ENCODE measurements around the gene ALDH3A1. TPM values are rescaled to one million over a fixed set of nuclear protein-coding genes. Genes with fewer than 3 reads are reported as not detected.

The ALDH3A1 gene
- total RNA-seq, 1 experiment from 2014 or later, result 0.39 TPM

- H3T11ph ChIP-seq (ENCODE audit: low read length), result no peak overlapping the region
These were observed 8.6 kb downstream of the ALDH3A1 start for GRCh38 chr17:19739241-19740201.

More at GRCh38 chr17:19739241-19740201, 8.6 kb downstream of the ALDH3A1 start:
- Mint-ChIP-seq H3K4me1 (peaks cover 0 to 3% of the 10 kb centered on the region in 2 experiments; a peak in 1 of 4 replicates), H3K4me3 (no peak overlapping the region), H3K27me3 (ENCODE audit: low read depth) (peaks cover 3% of the 10 kb centered on the region; the same call in 1 of the 2 replicates), H3K27ac (no peak overlapping the region; a peak in 1 of 7 replicates), H3K36me3 (ENCODE audit: insufficient read depth in 1 of 3, low read depth in 3 of 3) (no peaks in the 10 kb centered on the region), H3K9me3 (no peaks in the 10 kb centered on the region)
- Histone ChIP-seq H4K8ac (replicated peaks; ENCODE audit: insufficient read length, low read depth, low read length) (no peak overlapping the region), H2BK20ac (ENCODE audit: low read depth, low read length, poor library complexity, severe bottlenecking) (no peak overlapping the region), H2BK5ac (ENCODE audit: insufficient read length, low read length) (no peak overlapping the region), H2BK120ac (ENCODE audit: low read depth, low read length, poor library complexity, severe bottlenecking) (no peak overlapping the region), H3K9ac (ENCODE audit: extremely low read depth, insufficient read length, low read length) (no peak overlapping the region), H3K4ac (ENCODE audit: low read depth, low read length) (no peak overlapping the region), H3K27me3 (ENCODE audit: insufficient read depth, low read length) (no peaks in the 10 kb centered on the region), H3K14ac (ENCODE audit: insufficient read depth, low read length) (no peak overlapping the region; the same call in 1 of the 2 replicates), H4K5ac (ENCODE audit: insufficient read length, low read depth, low read length) (no peak overlapping the region), H3K56ac (ENCODE audit: insufficient read length, low read depth, low read length) (no peak overlapping the region), H3K23me2 (ENCODE audit: insufficient read length, low read depth, low read length, poor library complexity, severe bottlenecking) (peaks cover 2% of the 10 kb centered on the region), H3K4me2 (ENCODE audit: insufficient read depth, insufficient read length, low read length) (no peak overlapping the region), H3K27ac (ENCODE audit: insufficient read length, low read depth, low read length) (no peak overlapping the region), H4K20me1 (ENCODE audit: control insufficient read depth, insufficient read depth, insufficient read length) (no peaks in the 10 kb centered on the region), H3K18ac (ENCODE audit: insufficient read length, low read depth, low read length) (no peak overlapping the region), H2BK12ac (ENCODE audit: insufficient read length, low read depth, low read length) (no peak overlapping the region), H2AFZ (ENCODE audit: low read length) (no peak overlapping the region), H4K91ac (ENCODE audit: insufficient read length, low read depth, low read length) (no peak overlapping the region), H3K23ac (ENCODE audit: insufficient read length, low read depth, low read length) (no peak overlapping the region), H3K4me1 (ENCODE audit: insufficient read depth, low read length) (no peaks in the 10 kb centered on the region), H3K79me2 (ENCODE audit: insufficient read depth, low read length) (no peaks in the 10 kb centered on the region), H2AK5ac (ENCODE audit: insufficient read length, low read length) (no peak overlapping the region), H3K79me1 (ENCODE audit: insufficient read depth, low read depth, low read length, poor library complexity, severe bottlenecking) (no peaks in the 10 kb centered on the region), H2BK15ac (ENCODE audit: low read depth, low read length) (no peak overlapping the region), H3K9me3 (ENCODE audit: control insufficient read depth, low read depth, low read length) (no peaks in the 10 kb centered on the region)
- TF ChIP-seq CTCF (conservative IDR thresholded peaks at IDR 0.05), result no peak
- no peak for DNase-seq
- no CpG with 5 or more reads among the region's 26 CpGs for WGBS (ENCODE audit: extremely low coverage, insufficient read length, low lambda C conversion rate)
